PC-9 (cell line): ENCODE measurements around the gene LBHD2. TPM values are rescaled to one million over a fixed set of nuclear protein-coding genes. Genes with fewer than 3 reads are reported as not detected.

Experiments
- BruUV-seq: library from RNA; stranded (reverse); fragments of 400-500 nt; replicated peaks from 2 replicates; lab custom pipeline; 2021; lab: Mats Ljungman, UMichigan
- CTCF ChIA-PET: fragments of 300-600 bp; sonication (Branson Sonifier 250); formaldehyde crosslinking; loops from one replicate; lab custom pipeline; 2022; ENCODE audit warnings: antibody characterized with exemption; lab: Charles Lee
- POLR2A ChIA-PET: fragments of 300-600 bp; sonication (Branson Sonifier 250); formaldehyde crosslinking; loops from one replicate; lab custom pipeline; 2022; ENCODE audit warnings: antibody characterized with exemption; ENCODE audit not compliant: unreplicated experiment; lab: Charles Lee
- DNase-seq, 2 experiments: peaks; one replicate each; pipeline versions ENCODE4 v3.0.0 to v3.0.0-alpha.2; 2015 to 2022; ENCODE audit warnings: mixed read lengths in 1 of 2
- H2AFZ ChIP-seq: fragments of 200-600 bp; sonication (generic); 2 replicates; pipeline ENCODE4 v1.8.1; 2017; ENCODE audit warnings: antibody characterized with exemption
- H3F3A ChIP-seq: fragments of 200-600 bp; sonication (generic); 2 replicates; pipeline ENCODE4 v1.8.1; 2017; ENCODE audit warnings: antibody characterized with exemption, mild to moderate bottlenecking, low read depth; ENCODE audit not compliant: insufficient read depth
- H3K27ac ChIP-seq: fragments of 200-600 bp; sonication (generic); 2 replicates; pipeline ENCODE4 v1.6.1; 2016; ENCODE audit warnings: mixed run types
- H3K27me3 ChIP-seq: fragments of 200-600 bp; sonication (generic); 2 replicates; pipeline ENCODE4 v1.6.1; 2016; ENCODE audit warnings: low read depth, mixed run types; ENCODE audit not compliant: insufficient read depth
- H3K36me3 ChIP-seq: fragments of 200-600 bp; sonication (generic); 2 replicates; pipeline ENCODE4 v1.6.1; 2016; ENCODE audit warnings: low read depth, mixed run types
- H3K4me1 ChIP-seq: fragments of 200-600 bp; sonication (generic); replicated peaks from 2 replicates; pipeline ENCODE4 v1.6.1; 2016; ENCODE audit warnings: mixed run types; ENCODE audit not compliant: insufficient read depth
- H3K4me2 ChIP-seq: fragments of 200-600 bp; sonication (generic); 2 replicates; pipeline ENCODE4 v1.6.1; 2017; ENCODE audit warnings: mixed run types
- H3K4me3 ChIP-seq: fragments of 200-600 bp; sonication (generic); 2 replicates; pipeline ENCODE4 v1.6.1; 2016; ENCODE audit warnings: mixed run types
- H3K79me2 ChIP-seq: fragments of 200-600 bp; sonication (generic); 2 replicates; pipeline ENCODE4 v1.6.1; 2017; ENCODE audit warnings: low read depth, mixed run types
- H3K9me2 ChIP-seq: fragments of 200-600 bp; sonication (generic); 2 replicates; pipeline ENCODE4 v1.8.1; 2017; ENCODE audit warnings: mild to moderate bottlenecking; ENCODE audit not compliant: insufficient read depth
- H3K9me3 ChIP-seq: fragments of 200-600 bp; sonication (generic); 2 replicates; pipeline ENCODE4 v1.8.1; 2016; ENCODE audit warnings: low read depth; ENCODE audit not compliant: insufficient read depth
- H4K20me1 ChIP-seq: fragments of 200-600 bp; sonication (generic); 2 replicates; pipeline ENCODE4 v1.8.1; 2017; ENCODE audit not compliant: insufficient read depth
- EZH2 ChIP-seq: fragments of 200-600 bp; sonication (generic); IDR thresholded peaks from 2 replicates; pipeline ENCODE4 v1.8.0; 2017; ENCODE audit warnings: antibody characterized with exemption, low read depth
- intact Hi-C: fragments of 100-400 bp; cut with micrococcal nuclease; formaldehyde crosslinking; loops from one replicate; pipeline ENCODE4 v1.10.0; 2022; ENCODE audit not compliant: unreplicated experiment
- total RNA-seq: library from RNA; stranded (reverse); gene quantifications from 2 replicates; pipeline ENCODE4 v1.2.3, GENCODE V29; 2021
- TF ChIP-seq, protein P1 (sequence below): fragments of 200-600 bp; sonication (generic); conservative IDR thresholded peaks from 2 replicates; pipeline ENCODE4 v1.6.1; 2017; ENCODE audit warnings: mixed run types, antibody characterized with exemption, mild to moderate bottlenecking, moderate library complexity

Gene LBHD2
- total RNA-seq, 1 experiment from 2014 or later, result 0.52 TPM

DNA sequence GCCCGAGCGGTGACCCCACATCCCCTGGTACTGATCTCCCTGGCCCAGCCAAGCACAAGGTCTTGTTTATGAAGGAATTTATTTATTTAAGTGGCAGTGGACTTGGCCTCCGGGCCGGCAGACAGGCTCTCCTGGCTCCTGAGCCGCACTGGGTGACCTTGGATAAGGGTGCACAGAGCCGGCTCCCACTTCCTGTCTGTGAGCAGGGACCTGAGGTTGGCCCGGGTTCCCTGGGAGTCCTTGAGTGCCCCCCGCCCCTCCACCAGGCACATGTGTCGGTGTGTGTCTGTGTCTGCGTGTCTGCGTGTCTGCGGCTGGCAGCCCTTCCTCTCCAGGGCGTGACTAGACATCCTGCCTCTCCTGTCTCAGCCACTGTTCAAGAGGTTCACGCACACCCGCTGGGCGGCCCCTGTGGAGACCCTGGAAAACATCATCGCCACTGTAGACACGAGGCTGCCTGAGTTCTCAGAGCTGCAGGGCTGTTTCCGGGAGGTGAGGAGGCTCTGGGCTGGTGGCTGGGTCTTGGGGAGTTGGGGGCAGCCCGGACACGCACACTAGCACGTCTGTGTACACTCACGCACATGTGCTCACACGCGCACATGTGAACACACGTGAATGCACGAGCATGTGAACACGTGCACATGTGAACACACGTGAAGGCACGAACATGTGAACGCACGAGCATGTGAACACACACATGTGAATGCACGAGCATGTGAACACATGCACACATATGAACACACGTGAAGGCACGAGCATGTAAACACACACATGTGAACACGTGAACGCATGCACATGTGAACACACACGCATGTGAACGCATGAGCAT lies 48.6 kb downstream of the LBHD2 start:
- Histone ChIP-seq H3K9me2 (no peaks in the 10 kb centered on the region), H3K27ac (peak overlapping the region; percentile 38), H3K4me1 (peaks cover 98% of the 10 kb centered on the region), H3K9me3 (no peaks in the 10 kb centered on the region), H2AFZ (no peak overlapping the region), H3K36me3 (peaks cover 66% of the 10 kb centered on the region), H3K27me3 (no peaks in the 10 kb centered on the region), H4K20me1 (peaks cover 29% of the 10 kb centered on the region), H3K4me2 (no peak overlapping the region), H3F3A (peaks cover 98% of the 10 kb centered on the region), H3K4me3 (no peak overlapping the region), H3K79me2 (peaks cover 69% of the 10 kb centered on the region)
- TF ChIP-seq EZH2, result no peak
- TF ChIP-seq, protein P1, sequence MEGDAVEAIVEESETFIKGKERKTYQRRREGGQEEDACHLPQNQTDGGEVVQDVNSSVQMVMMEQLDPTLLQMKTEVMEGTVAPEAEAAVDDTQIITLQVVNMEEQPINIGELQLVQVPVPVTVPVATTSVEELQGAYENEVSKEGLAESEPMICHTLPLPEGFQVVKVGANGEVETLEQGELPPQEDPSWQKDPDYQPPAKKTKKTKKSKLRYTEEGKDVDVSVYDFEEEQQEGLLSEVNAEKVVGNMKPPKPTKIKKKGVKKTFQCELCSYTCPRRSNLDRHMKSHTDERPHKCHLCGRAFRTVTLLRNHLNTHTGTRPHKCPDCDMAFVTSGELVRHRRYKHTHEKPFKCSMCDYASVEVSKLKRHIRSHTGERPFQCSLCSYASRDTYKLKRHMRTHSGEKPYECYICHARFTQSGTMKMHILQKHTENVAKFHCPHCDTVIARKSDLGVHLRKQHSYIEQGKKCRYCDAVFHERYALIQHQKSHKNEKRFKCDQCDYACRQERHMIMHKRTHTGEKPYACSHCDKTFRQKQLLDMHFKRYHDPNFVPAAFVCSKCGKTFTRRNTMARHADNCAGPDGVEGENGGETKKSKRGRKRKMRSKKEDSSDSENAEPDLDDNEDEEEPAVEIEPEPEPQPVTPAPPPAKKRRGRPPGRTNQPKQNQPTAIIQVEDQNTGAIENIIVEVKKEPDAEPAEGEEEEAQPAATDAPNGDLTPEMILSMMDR, result no peak
- ChIA-PET CTCF (interaction anchor here (0.6 kb wide), 1 partner anchor 156 kb away, joined by 4 read pairs; no protein-coding TSS in a partner anchor), POLR2A (no interaction called here)
- intact Hi-C loops, result no loop called here
- DNase-seq, result no peak
- BruUV-seq, result no TSS peak

- no TSS peak for BruUV-seq
- CTCF ChIA-PET, result interaction anchor here (0.5 to 1.8 kb wide), 3 partner anchors 29 to 155 kb away, joined by 4 to 7 read pairs (median 4); no protein-coding TSS in a partner anchor
- intact Hi-C loops, result no loop called here
These were observed 49.5 kb downstream of the LBHD2 start for GRCh38 chr14:103133210-103134140.

More at GRCh38 chr14:103133210-103134140, 49.5 kb downstream of the LBHD2 start:
- no peak overlapping the region for H2AFZ ChIP-seq
- no peak overlapping the region for H3K4me3 ChIP-seq
- H3K9me2 ChIP-seq, result no peaks in the 10 kb centered on the region
- TF ChIP-seq, protein P1, result no peak
- TF ChIP-seq EZH2, result no peak
- POLR2A ChIA-PET, result no interaction called here
- H3K79me2 ChIP-seq, result peaks cover 61% of the 10 kb centered on the region
- no peaks in the 10 kb centered on the region for H3K9me3 ChIP-seq
- peaks cover 62% of the 10 kb centered on the region for H3K36me3 ChIP-seq
- no peak for DNase-seq
- peaks cover 98% of the 10 kb centered on the region for H3F3A ChIP-seq
- H3K27me3 ChIP-seq, result no peaks in the 10 kb centered on the region
- H3K4me2 ChIP-seq, result peak overlapping the region; percentile 11; the same call in 1 of the 2 replicates
- peak overlapping the region; percentile 48 for H3K27ac ChIP-seq
- H3K4me1 ChIP-seq, result peaks cover 93% of the 10 kb centered on the region
- H4K20me1 ChIP-seq, result peaks cover 23% of the 10 kb centered on the region
